GM12892 (cell line): ENCODE results near the gene MINDY4. TPM values are rescaled to one million over a fixed set of nuclear protein-coding genes. Genes with fewer than 3 reads are reported as not detected.
A peak's percentile ranks its signal among the peaks of the same experiment; 100 is the strongest.

Source experiments
- DNase-seq: peaks from one replicate; pipeline ENCODE4 v3.0.0; 2011; ENCODE audit not compliant: insufficient read length
- FAIRE-seq: peaks from 2 replicates; lab custom pipeline; 2011; peaks lifted over from hg19 to GRCh38; lab: Jason Lieb, UNC
- POLR2A ChIP-seq: IDR thresholded peaks from 2 replicates; pipeline ENCODE4 v1.6.1; 2011; ENCODE audit warnings: low read depth, low read length, control low read depth
- POLR2AphosphoS5 ChIP-seq: IDR thresholded peaks from 2 replicates; pipeline ENCODE4 v1.6.1; 2011; ENCODE audit warnings: low read depth, low read length, control low read depth
- TAF1 ChIP-seq: IDR thresholded peaks from 2 replicates; pipeline ENCODE4 v1.6.1; 2011; ENCODE audit warnings: low read depth, mild to moderate bottlenecking, control low read depth, low read length, borderline replicate concordance
- polyA plus RNA-seq: library from polyadenylated mRNA; unstranded; fragments of >200 nt; gene quantifications from one replicate; pipeline ENCODE4 v1.2.1, GENCODE V29; 2012; ENCODE audit warnings: missing spikeins, inconsistent platforms; ENCODE audit not compliant: missing spikeins

MINDY4 gene
- polyA plus RNA-seq: 0.49 TPM

DNA sequence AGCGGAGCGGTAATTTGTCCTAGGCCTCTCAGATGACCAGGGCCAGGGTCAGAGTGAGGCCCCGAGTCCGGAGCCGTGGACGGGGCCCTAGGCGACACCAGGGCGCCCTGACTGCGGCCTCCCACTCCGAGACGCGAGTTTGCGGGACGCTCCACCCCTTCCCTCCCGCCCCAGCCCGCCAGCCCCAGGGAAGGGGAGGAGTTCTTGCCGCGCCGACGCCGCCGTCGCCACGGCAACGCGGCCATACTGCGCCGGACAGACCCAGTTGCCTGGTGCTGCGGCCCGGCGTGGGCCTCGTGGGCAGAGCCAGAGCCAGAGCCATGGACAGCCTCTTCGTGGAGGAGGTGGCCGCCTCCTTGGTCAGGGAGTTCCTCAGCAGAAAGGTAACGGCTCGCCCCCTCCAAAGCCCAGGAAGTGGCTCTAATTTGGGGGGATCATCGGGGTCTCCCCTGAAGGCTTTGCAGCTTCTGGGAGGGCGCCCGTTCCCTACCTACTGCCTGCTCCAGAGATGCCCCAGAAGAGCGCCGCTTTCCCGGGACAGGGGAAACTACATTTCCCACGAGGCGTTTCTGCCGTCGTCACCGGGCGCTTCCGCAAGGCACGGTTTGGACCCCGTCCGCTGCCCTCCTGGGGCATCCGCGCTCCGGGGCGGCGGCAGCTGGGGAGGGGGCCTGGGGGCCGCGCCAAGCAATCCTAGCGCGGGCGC lies at the start of gene MINDY4:
TSS of gene MINDY4 (plus strand) at position 244 of the 706 bp plus-strand sequence. CDS start at position 321, 77 bp downstream.
- no peak for TF ChIP-seq POLR2A
- no peak for TF ChIP-seq POLR2AphosphoS5
- no peak for TF ChIP-seq TAF1
- peak; percentile 81 for DNase-seq
- peak; percentile 84 for FAIRE-seq

- DNase-seq (no peak), FAIRE-seq (no peak)
- TF ChIP-seq POLR2AphosphoS5 (no peak), POLR2A (no peak), TAF1 (no peak)
These were observed 49.0 kb upstream of the MINDY4 start for GRCh38 chr7:30722187-30722586.

DNA sequence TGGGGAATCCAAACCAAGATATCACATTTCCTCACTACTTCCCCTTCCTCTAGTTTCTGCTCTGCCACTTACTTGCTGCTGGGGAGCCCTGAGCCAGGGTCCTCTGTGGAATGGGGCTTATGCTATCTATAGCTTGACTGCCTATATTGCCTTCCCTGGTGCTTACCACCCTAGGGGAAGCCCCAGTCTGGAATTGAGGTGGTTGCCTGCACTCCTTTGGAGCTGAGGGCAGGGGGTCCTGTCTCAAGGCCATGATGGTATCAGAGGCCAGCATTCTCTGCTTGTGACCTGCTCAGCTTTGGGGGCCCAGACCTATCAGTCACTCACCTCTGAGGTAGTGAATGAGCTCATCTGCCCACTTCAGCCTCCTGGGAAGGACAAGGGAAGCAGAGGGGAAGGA lies 48.5 kb upstream of the MINDY4 start:
- DNase-seq: no peak
- no peak for TF ChIP-seq POLR2AphosphoS5
- TF ChIP-seq TAF1: no peak
- TF ChIP-seq POLR2A: no peak
- FAIRE-seq: no peak

DNA sequence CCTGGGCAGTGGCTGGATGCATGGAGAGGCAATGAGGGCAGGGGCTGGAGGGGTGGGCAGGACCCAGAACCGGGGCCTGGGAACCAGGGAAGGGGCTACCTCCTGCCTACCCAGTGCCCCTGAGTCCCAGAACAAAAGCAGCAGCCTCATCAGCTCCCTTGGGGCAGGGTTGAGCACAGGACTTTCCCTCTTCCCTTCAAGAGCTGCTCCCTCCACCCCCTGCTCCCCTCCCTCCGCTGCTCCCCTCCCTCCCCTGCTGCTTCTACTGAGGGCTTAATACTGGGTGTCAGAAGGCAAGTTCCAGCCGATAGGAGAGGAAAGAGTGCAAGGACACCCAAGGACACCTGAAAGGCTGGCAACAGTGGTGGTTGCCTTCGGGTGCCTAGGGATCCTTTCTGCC lies 47.4 kb upstream of the MINDY4 start:
- TF ChIP-seq TAF1 (no peak), POLR2AphosphoS5 (no peak), POLR2A (no peak)
- DNase-seq (no peak), FAIRE-seq (no peak)

- no peak for FAIRE-seq
- TF ChIP-seq POLR2AphosphoS5: no peak
These were observed 44.8 kb upstream of the MINDY4 start for GRCh38 chr7:30726296-30727006.

DNA sequence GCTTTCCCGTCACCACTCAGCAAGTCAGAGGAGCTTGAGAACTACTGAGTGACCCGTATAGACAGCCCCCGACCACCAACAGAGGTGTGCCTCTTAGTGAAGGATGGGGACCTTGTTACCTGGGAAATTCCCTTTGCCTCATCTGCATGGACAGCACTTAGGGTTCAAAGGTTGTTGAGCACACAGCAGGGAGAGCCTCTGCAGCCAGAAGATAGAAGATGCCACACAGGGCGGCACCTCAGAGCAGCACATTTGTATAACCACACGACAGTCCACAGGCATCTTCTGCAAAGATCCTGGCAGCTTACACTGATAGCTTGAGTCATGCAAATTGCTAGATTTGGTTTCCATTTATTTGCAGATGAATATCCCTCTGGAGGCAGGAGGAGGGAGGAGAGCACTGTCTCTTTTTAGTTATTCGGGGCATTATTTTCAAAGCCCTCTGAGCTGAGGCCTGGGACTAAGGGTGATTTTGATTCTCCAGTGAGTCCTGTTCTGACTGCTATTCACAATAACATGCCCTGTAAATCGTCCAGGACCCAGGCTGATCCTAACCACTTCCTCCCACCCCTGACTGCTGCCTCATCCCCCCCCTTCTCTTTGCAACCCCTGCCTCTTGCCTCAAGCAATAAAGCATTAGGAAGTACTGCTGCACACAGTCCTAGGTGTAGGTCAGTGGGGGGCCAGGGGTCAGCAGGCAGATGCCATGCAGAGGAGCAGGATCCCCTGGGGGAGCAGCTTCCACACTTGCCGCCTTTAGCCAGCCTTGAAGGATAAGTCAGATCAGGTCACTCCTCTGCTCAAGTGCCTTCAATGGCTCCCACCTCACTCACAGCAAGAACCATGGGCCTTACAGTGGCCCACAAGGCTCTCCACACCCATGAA lies 43.9 kb upstream of the MINDY4 start:
- no peak for DNase-seq
- TF ChIP-seq POLR2A (no peak), POLR2AphosphoS5 (no peak), TAF1 (no peak)
- FAIRE-seq: no peak

More at GRCh38 chr7:30726296-30727006, 44.8 kb upstream of the MINDY4 start:
- no peak for DNase-seq

DNA sequence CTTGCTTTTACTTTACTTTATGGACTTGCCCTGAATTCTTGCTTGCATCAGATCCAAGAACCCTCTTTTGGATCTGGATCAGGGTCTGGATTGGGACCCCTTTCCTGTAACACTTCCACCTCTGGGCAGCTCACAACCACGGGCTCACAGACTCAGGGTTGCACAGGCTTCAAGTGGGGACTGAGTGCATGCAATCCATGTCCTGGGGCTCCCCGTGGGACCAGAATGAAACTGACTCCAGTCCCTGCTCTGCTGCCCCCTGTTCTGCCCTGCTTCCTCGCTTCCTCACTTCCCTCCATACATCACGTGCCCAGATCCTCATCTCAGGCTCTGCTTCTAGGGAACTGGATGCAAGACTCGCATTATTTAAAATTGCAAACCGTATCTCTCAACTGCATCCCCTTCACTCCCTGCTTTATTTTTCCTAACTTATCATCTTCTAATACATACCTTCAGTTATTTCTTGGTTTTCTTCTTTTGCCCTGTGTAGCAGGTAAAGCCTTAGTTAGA lies 42.6 kb upstream of the MINDY4 start:
- no peak for TF ChIP-seq TAF1
- no peak for TF ChIP-seq POLR2A
- no peak for TF ChIP-seq POLR2AphosphoS5
- DNase-seq (no peak), FAIRE-seq (no peak)

DNA sequence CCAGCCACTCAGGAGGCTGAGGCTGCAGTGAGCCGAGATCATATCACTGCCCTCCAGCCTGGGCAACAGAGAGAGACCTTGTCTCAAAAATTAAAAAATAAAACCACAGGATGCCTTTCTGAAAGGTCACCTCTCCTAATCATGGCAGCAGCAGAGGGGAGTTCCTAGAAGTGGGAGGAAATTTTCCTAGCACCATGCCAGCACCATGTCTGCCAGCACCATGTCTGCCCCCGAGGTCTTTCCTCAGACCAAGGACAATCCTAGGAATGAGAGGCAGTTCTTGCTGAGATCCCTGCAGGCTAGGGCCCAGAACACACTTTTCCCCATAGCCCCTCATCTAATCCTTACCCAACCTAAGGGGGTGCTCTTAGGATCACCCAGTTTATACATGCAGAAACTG lies 41.6 kb upstream of the MINDY4 start:
- no peak for TF ChIP-seq TAF1
- TF ChIP-seq POLR2AphosphoS5: no peak
- TF ChIP-seq POLR2A: no peak
- FAIRE-seq (no peak), DNase-seq (no peak)

GRCh38 chr7:30730097-30730496 lies 41.1 kb upstream of the MINDY4 start:
- FAIRE-seq (no peak), DNase-seq (no peak)
- no peak for TF ChIP-seq POLR2AphosphoS5
- TF ChIP-seq POLR2A: no peak
- TF ChIP-seq TAF1: no peak

DNA sequence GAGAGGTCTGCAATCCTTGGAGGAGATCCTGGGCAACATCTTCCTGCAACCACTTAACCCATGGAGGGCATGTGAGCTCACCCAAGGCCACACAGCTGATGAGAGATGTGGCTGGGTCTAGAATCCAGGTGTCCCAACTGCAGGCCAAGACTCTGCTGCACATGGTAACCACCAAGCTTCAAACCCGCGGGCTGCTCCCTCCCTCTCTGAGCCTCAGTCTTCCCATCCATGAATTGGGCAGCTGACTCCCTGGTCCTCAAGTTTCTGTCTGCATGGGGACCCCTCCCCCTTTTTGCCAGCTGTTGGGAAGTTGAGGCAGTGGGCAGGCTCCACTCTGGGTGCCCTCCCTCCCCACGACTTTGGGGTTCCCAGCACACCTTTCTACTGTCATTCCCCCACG lies 40.2 kb upstream of the MINDY4 start:
- TF ChIP-seq POLR2A: no peak
- TF ChIP-seq POLR2AphosphoS5: no peak
- no peak for TF ChIP-seq TAF1
- FAIRE-seq: no peak
- no peak for DNase-seq

- DNase-seq (no peak), FAIRE-seq (no peak)
- no peak for TF ChIP-seq TAF1
- no peak for TF ChIP-seq POLR2AphosphoS5
- TF ChIP-seq POLR2A: no peak
These were observed 39.6 kb upstream of the MINDY4 start for GRCh38 chr7:30731581-30731980.
